ENCODE data around the gene DENR.

The DENR gene

GRCh38 chr12:122807651-122808050, 55.0 kb downstream of the DENR start:
- TF ChIP-seq CTCF (IDR thresholded peaks at IDR 0.05; ENCODE audit: low read depth, low read length, missing control alignments) = no peak
- no peak overlapping the region for H3K4me3 ChIP-seq (replicated peaks; ENCODE audit: low read depth, low read length)
- DNase-seq (ENCODE audit: extremely low read depth, low read depth) = no peak

- no peak overlapping the region for H3K4me3 ChIP-seq (replicated peaks; ENCODE audit: low read depth, low read length)
- no peak for TF ChIP-seq CTCF (IDR thresholded peaks at IDR 0.05; ENCODE audit: low read depth, low read length, missing control alignments)
- DNase-seq (ENCODE audit: extremely low read depth, low read depth) = no peak
Measured at GRCh38 chr12:122811777-122812176, 59.2 kb downstream of the DENR start.

GRCh38 chr12:122813310-122813713, 60.7 kb downstream of the DENR start:
- no peak for TF ChIP-seq CTCF (IDR thresholded peaks at IDR 0.05; ENCODE audit: low read depth, low read length, missing control alignments)
- H3K4me3 ChIP-seq (replicated peaks; ENCODE audit: low read depth, low read length) = no peak overlapping the region
- DNase-seq (ENCODE audit: extremely low read depth, low read depth) = no peak

- DNase-seq (ENCODE audit: extremely low read depth, low read depth) = no peak
- no peak overlapping the region for H3K4me3 ChIP-seq (replicated peaks; ENCODE audit: low read depth, low read length)
- TF ChIP-seq CTCF (IDR thresholded peaks at IDR 0.05; ENCODE audit: low read depth, low read length, missing control alignments) = no peak
Measured at GRCh38 chr12:122819209-122819785, 66.7 kb downstream of the DENR start.

- no peak for TF ChIP-seq CTCF (IDR thresholded peaks at IDR 0.05; ENCODE audit: low read depth, low read length, missing control alignments)
- DNase-seq (ENCODE audit: extremely low read depth, low read depth) = no peak
- no peak overlapping the region for H3K4me3 ChIP-seq (replicated peaks; ENCODE audit: low read depth, low read length)
Measured at GRCh38 chr12:122820138-122820537, 67.5 kb downstream of the DENR start.
